HepG2 (cell line): ENCODE results near the gene MSANTD2. TPM values are rescaled to one million over a fixed set of nuclear protein-coding genes. Genes with fewer than 3 reads are reported as not detected.

ENCODE experiments used
- ATAC-seq: fragments of 200-7000 bp; cut with Tn5 transposase; 3 replicates; pipeline ENCODE4 v1.9.1; 2020; ENCODE audit warnings: mild to moderate bottlenecking, moderate library complexity
- BruUV-seq: library from RNA; stranded (reverse); fragments of 400-500 nt; replicated peaks from 2 replicates; lab custom pipeline; 2021; lab: Mats Ljungman, UMichigan
- CTCF ChIA-PET: fragments of 300-600 bp; formaldehyde crosslinking; extraction: SDS; loops from one replicate; lab custom pipeline; 2021; ENCODE audit warnings: low total read pairs, inconsistent platforms, low intra/inter-chr PET ratio; lab: Yijun Ruan, JAX
- POLR2A ChIA-PET: fragments of 350-600 bp; sonication (Branson Sonifier 250); formaldehyde crosslinking; loops from one replicate; lab custom pipeline; 2020; ENCODE audit warnings: antibody characterized with exemption, inconsistent platforms; lab: Yijun Ruan, JAX
- DNase-seq: peaks from one replicate; pipeline ENCODE4 v3.0.0-alpha.2; 2015; ENCODE audit warnings: low spot score
- FAIRE-seq: peaks from 3 replicates; lab custom pipeline; 2011; peaks lifted over from hg19 to GRCh38; lab: Jason Lieb, UNC
- H2AFZ ChIP-seq: one replicate; pipeline ENCODE4 v1.6.1; 2011; ENCODE audit warnings: low read length, inconsistent platforms
- H3K27ac ChIP-seq: fragments of 300-600 bp; 3 replicates; pipeline ENCODE4 v1.8.0; 2011; ENCODE audit warnings: mixed run types, mild to moderate bottlenecking, mixed read lengths, low read length, inconsistent platforms; ENCODE audit not compliant: insufficient read depth; ENCODE audit errors: extremely low read length
- H3K27me3 ChIP-seq, 2 experiments: fragments of 200-600 bp in 1 of 2; 2 replicates in 1 of 2; 3 replicates in 1 of 2; pipeline versions ENCODE4 v1.6.0 to v1.8.0; 2011; ENCODE audit warnings: low read length in 2 of 2, mild to moderate bottlenecking in 2 of 2, moderate library complexity in 2 of 2, inconsistent platforms in 1 of 2; ENCODE audit not compliant: insufficient read depth in 2 of 2, control insufficient read depth in 1 of 2
- H3K36me3 ChIP-seq, 2 experiments: fragments of 200-600 bp in 1 of 2; replicated peaks in 1 of 2; 2 replicates in 1 of 2; 3 replicates in 1 of 2; pipeline versions ENCODE4 v1.5.1 to v1.8.0; 2011; ENCODE audit warnings: low read length in 2 of 2, inconsistent platforms in 1 of 2; ENCODE audit not compliant: insufficient read depth in 2 of 2, control insufficient read depth in 1 of 2
- H3K4me1 ChIP-seq: 2 replicates; pipeline ENCODE4 v1.5.1; 2012; ENCODE audit warnings: low read length, inconsistent platforms; ENCODE audit not compliant: insufficient read depth
- H3K4me2 ChIP-seq: 2 replicates; pipeline ENCODE4 v1.6.0; 2011; ENCODE audit warnings: low read depth, low read length, inconsistent platforms
- H3K4me3 ChIP-seq, 3 experiments: fragments of 200-600 bp in 1 of 3; sonication (generic), shearing (Covaris generic) in 1 of 3; replicated peaks in 1 of 3; 2 replicates each; pipeline ENCODE4 v1.5.1; 2011 to 2016; ENCODE audit warnings: low read length in 3 of 3, inconsistent platforms in 2 of 3, low read depth in 2 of 3, mild to moderate bottlenecking in 2 of 3, control low read depth in 1 of 3, mixed read lengths in 1 of 3; ENCODE audit not compliant: insufficient read depth in 1 of 3
- H3K79me2 ChIP-seq: one replicate; pipeline ENCODE4 v1.6.1; 2011; ENCODE audit warnings: low read length, inconsistent platforms; ENCODE audit not compliant: insufficient read depth
- H3K9ac ChIP-seq: 2 replicates; pipeline ENCODE4 v1.6.0; 2011; ENCODE audit warnings: mild to moderate bottlenecking, low read depth, low read length, inconsistent platforms; ENCODE audit not compliant: insufficient read depth
- H3K9me3 ChIP-seq: 2 replicates; pipeline ENCODE4 v1.5.1; 2012; ENCODE audit warnings: mild to moderate bottlenecking, low read length
- H4K20me1 ChIP-seq: 2 replicates; pipeline ENCODE4 v1.6.0; 2011; ENCODE audit warnings: inconsistent platforms, mild to moderate bottlenecking, low read length, moderate library complexity; ENCODE audit not compliant: insufficient read depth
- GZF1 ChIP-seq: sonication (generic); formaldehyde crosslinking; IDR thresholded peaks from 2 replicates; pipeline ENCODE4 v1.5.1; 2020; ENCODE audit warnings: mild to moderate bottlenecking, missing genetic modification reagents
- HES4 ChIP-seq: sonication (generic); formaldehyde crosslinking; IDR thresholded peaks from 2 replicates; pipeline ENCODE4 v1.9.0; 2021; ENCODE audit warnings: mild to moderate bottlenecking, missing genetic modification reagents, borderline replicate concordance
- TERF1 ChIP-seq: sonication (generic); formaldehyde crosslinking; IDR thresholded peaks from 2 replicates; pipeline ENCODE4 v1.8.0; 2022; ENCODE audit warnings: mild to moderate bottlenecking, missing genetic modification reagents, moderate library complexity
- ZHX2 ChIP-seq, 2 experiments: sonication (generic) in 1 of 2; formaldehyde crosslinking in 1 of 2; IDR thresholded peaks; 2 replicates each; pipeline versions ENCODE4 v1.6.1 to v1.9.0; 2014 to 2022; ENCODE audit warnings: antibody characterized with exemption in 1 of 2, borderline replicate concordance in 1 of 2, inconsistent platforms in 1 of 2, low read depth in 1 of 2, missing genetic modification reagents in 1 of 2
- WGBS: methylation state at CpG from one replicate; pipeline ENCODE4 v1.1.6; 2017; ENCODE audit warnings: low lambda C conversion rate; 5-methylcytosine and 5-hydroxymethylcytosine counted together
- in situ Hi-C: cut with HindIII; loops from 2 replicates; pipeline ENCODE4 v1.10.0; 2017; ENCODE audit warnings: low pct_unique_long_range_greater_than_20kb; ENCODE audit not compliant: extremely low pct_ligation_motif_present
- intact Hi-C: fragments of 100-400 bp; cut with micrococcal nuclease; formaldehyde crosslinking; loops from one replicate; pipeline ENCODE4 v1.10.0; 2022; ENCODE audit not compliant: unreplicated experiment
- polyA plus RNA-seq, 8 experiments: library from polyadenylated mRNA; depleted of rRNA in 3 of 8; stranded (reverse) in 7 of 8; unstranded in 1 of 8; fragments of >200 nt; fragmentation: Illumina TruSeq in 4 of 8; extraction: Trizol in 4 of 8; gene quantifications; 2 replicates each; pipeline versions ENCODE4 v1.2.1 to v1.2.3, GENCODE V29; 2011 to 2016; ENCODE audit warnings: low read depth in 4 of 8, missing spikeins in 1 of 8, mixed read lengths in 1 of 8; ENCODE audit not compliant: insufficient read depth in 1 of 8
- total RNA-seq, 5 experiments: library from RNA; depleted of rRNA; stranded (reverse); fragments of >200 nt; fragmentation: Illumina TruSeq; extraction: Trizol; gene quantifications; 2 replicates each; pipeline ENCODE4 v1.2.3, GENCODE V29; 2016; ENCODE audit warnings: low read depth in 1 of 5

The MSANTD2 gene
- total and polyA plus RNA-seq, 2 of the 13 experiments (the other 11 are each of a cell fraction or from before 2014, with no cell fraction given): 8.7 to 10.1 TPM

- Histone ChIP-seq H3K4me1 (peaks cover 43% of the 10 kb centered on the region), H3K9ac (peak overlapping the region; percentile 88), H4K20me1 (peaks cover 20% of the 10 kb centered on the region), H3K9me3 (no peaks in the 10 kb centered on the region), H3K4me2 (peak overlapping the region; percentile 87), H3K79me2 (peaks cover 39% of the 10 kb centered on the region), H3K27ac (peak overlapping the region; percentile 88), H3K4me3 (peak overlapping the region; percentile 94 to 96 (median 96)), H2AFZ (peak overlapping the region; percentile 37), H3K36me3 (no peaks in the 10 kb centered on the region), H3K27me3 (no peaks in the 10 kb centered on the region; a peak in 1 of 5 replicates)
- ChIA-PET POLR2A (interaction anchor here (1.3 to 2.7 kb wide), 6 partner anchors 36 to 161 kb away, joined by 3 to 14 read pairs (median 10); partner anchors contain the start of genes SIAE and SPA17), CTCF (interaction anchor here (0.9 kb wide), 1 partner anchor 54 kb away, joined by 3 read pairs; no protein-coding TSS in a partner anchor)
- ATAC-seq (no peak), DNase-seq (no peak), FAIRE-seq (no peak)
- 2% methylated on average over 8 of the region's 8 CpGs for WGBS
- BruUV-seq: TSS peak; percentile 80
- intact Hi-C loops (loop anchor here (2.0 kb wide), 1 partner anchor 36 kb away; no protein-coding TSS in a partner anchor), in situ Hi-C loops (no loop called here)
- TF ChIP-seq ZHX2 (IDR thresholded peaks at IDR 0.05; ENCODE audit: low read depth) (no peak), ZHX2 (CRISPR knock-in tag; IDR thresholded peaks at IDR 0.05; ENCODE audit: borderline replicate concordance) (no peak), GZF1 (CRISPR knock-in tag) (0 out of 2 replicates have a peak, but pooled peaks have one; percentile 34), TERF1 (CRISPR knock-in tag) (no peak), HES4 (no peak)
Measured at GRCh38 chr11:124801014-124801413, 808 bp upstream of the MSANTD2 start.
